ENCODE measurements around the gene NDRG3. TPM values are rescaled to one million over a fixed set of nuclear protein-coding genes. Genes with fewer than 3 reads are reported as not detected.
A peak's percentile ranks its signal among the peaks of the same experiment; 100 is the strongest.

NDRG3 gene
- total RNA-seq, 1 donor from 2014 or later, result 24.7 TPM

- H3K4me3 Mint-ChIP-seq (ENCODE audit: low read depth), result no peak overlapping the region
- no peaks in the 10 kb centered on the region for H3K4me1 Mint-ChIP-seq (ENCODE audit: low read depth)
- H3K27me3 Mint-ChIP-seq, result no peaks in the 10 kb centered on the region
- no peak for DNase-seq (ENCODE audit: low spot score, unreplicated experiment)
- TF ChIP-seq, protein P1, sequence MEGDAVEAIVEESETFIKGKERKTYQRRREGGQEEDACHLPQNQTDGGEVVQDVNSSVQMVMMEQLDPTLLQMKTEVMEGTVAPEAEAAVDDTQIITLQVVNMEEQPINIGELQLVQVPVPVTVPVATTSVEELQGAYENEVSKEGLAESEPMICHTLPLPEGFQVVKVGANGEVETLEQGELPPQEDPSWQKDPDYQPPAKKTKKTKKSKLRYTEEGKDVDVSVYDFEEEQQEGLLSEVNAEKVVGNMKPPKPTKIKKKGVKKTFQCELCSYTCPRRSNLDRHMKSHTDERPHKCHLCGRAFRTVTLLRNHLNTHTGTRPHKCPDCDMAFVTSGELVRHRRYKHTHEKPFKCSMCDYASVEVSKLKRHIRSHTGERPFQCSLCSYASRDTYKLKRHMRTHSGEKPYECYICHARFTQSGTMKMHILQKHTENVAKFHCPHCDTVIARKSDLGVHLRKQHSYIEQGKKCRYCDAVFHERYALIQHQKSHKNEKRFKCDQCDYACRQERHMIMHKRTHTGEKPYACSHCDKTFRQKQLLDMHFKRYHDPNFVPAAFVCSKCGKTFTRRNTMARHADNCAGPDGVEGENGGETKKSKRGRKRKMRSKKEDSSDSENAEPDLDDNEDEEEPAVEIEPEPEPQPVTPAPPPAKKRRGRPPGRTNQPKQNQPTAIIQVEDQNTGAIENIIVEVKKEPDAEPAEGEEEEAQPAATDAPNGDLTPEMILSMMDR (IDR thresholded peaks at IDR 0.05; ENCODE audit: unreplicated experiment), result no peak
- peak overlapping the region; percentile 79 for H3K27ac Mint-ChIP-seq
- H3K9me3 Mint-ChIP-seq (ENCODE audit: low read depth), result no peaks in the 10 kb centered on the region
- no peaks in the 10 kb centered on the region for H3K36me3 Mint-ChIP-seq (ENCODE audit: insufficient read depth)
Observed at GRCh38 chr20:36761125-36761524, 15.2 kb upstream of the NDRG3 start.

DNA sequence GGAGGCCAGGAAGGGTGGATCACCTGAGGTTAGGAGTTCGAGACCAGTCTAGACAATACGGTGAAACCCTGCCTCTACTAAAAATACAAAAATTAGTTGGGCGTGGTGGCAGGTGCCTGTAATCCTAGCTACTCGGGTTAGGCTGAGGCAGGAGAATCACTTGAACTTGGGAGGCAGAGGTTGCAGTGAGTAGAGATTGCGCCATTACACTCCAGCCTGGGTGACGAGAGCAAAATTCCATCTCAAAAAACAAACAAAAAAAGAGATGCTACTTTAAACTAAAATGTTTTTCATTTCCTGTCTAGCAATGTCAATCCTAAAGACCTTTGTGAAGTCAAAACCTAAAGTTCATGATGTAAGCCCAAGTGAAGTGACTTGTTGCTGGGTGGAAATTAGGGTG, 14.8 kb upstream of the NDRG3 start:
- Mint-ChIP-seq H3K4me1 (ENCODE audit: low read depth) (no peaks in the 10 kb centered on the region), H3K27me3 (no peaks in the 10 kb centered on the region), H3K4me3 (ENCODE audit: low read depth) (no peak overlapping the region), H3K27ac (no peak overlapping the region), H3K9me3 (ENCODE audit: low read depth) (no peaks in the 10 kb centered on the region), H3K36me3 (ENCODE audit: insufficient read depth) (no peaks in the 10 kb centered on the region)
- DNase-seq (ENCODE audit: low spot score, unreplicated experiment), result no peak
- TF ChIP-seq, protein P1 (IDR thresholded peaks at IDR 0.05; ENCODE audit: unreplicated experiment), result no peak

GRCh38 chr20:36758276-36758675, 12.4 kb upstream of the NDRG3 start:
- Mint-ChIP-seq H3K4me3 (ENCODE audit: low read depth) (no peak overlapping the region), H3K36me3 (ENCODE audit: insufficient read depth) (no peaks in the 10 kb centered on the region), H3K9me3 (ENCODE audit: low read depth) (no peaks in the 10 kb centered on the region), H3K4me1 (ENCODE audit: low read depth) (no peaks in the 10 kb centered on the region), H3K27ac (no peak overlapping the region), H3K27me3 (no peaks in the 10 kb centered on the region)
- no peak for DNase-seq (ENCODE audit: low spot score, unreplicated experiment)
- TF ChIP-seq, protein P1 (IDR thresholded peaks at IDR 0.05; ENCODE audit: unreplicated experiment), result no peak

DNA sequence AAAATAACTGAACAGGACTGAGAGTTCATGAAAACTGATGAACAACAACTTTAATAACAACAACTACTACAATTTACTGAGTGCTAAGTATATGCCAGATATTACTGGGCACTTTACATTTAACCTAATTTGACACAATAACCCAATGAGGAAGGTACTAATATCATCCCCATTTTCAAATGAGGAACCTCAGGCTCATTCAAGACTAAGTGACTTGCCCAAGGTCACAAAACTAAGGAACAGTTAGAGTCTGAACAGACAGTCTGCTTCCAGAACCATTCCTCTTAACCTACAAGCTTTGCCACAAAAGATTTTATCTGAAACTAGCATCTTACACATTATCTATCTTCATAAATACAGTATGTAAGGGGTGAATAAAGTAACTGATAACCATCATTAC, 10.6 kb upstream of the NDRG3 start:
- H3K27me3 Mint-ChIP-seq, result no peaks in the 10 kb centered on the region
- peaks cover 3% of the 10 kb centered on the region for H3K36me3 Mint-ChIP-seq (ENCODE audit: insufficient read depth)
- H3K9me3 Mint-ChIP-seq (ENCODE audit: low read depth), result no peaks in the 10 kb centered on the region

GRCh38 chr20:36754656-36755222, 8.8 kb upstream of the NDRG3 start:
- H3K36me3 Mint-ChIP-seq (ENCODE audit: insufficient read depth), result peaks cover 3% of the 10 kb centered on the region
- H3K27ac Mint-ChIP-seq, result no peak overlapping the region
- no peaks in the 10 kb centered on the region for H3K4me1 Mint-ChIP-seq (ENCODE audit: low read depth)
- peak; percentile 23 for DNase-seq (ENCODE audit: low spot score, unreplicated experiment)
- no peak overlapping the region for H3K4me3 Mint-ChIP-seq (ENCODE audit: low read depth)
- TF ChIP-seq, protein P1 (IDR thresholded peaks at IDR 0.05; ENCODE audit: unreplicated experiment), result peak; percentile 72
- no peaks in the 10 kb centered on the region for H3K27me3 Mint-ChIP-seq
- no peaks in the 10 kb centered on the region for H3K9me3 Mint-ChIP-seq (ENCODE audit: low read depth)

More for the DNA sequence above, 10.6 kb upstream of the NDRG3 start:
- H3K27ac Mint-ChIP-seq, result no peak overlapping the region
- TF ChIP-seq, protein P1 (IDR thresholded peaks at IDR 0.05; ENCODE audit: unreplicated experiment), result no peak
- H3K4me1 Mint-ChIP-seq (ENCODE audit: low read depth), result no peaks in the 10 kb centered on the region
- DNase-seq (ENCODE audit: low spot score, unreplicated experiment), result no peak
- no peak overlapping the region for H3K4me3 Mint-ChIP-seq (ENCODE audit: low read depth)

Measured in progenitor cell of endocrine pancreas (in vitro differentiated cells).